NOMO-1 treated with dmso at 0.1 percent for 144 hours (cell line): ENCODE measurements around the gene PAWR.
"Not testable (repeated sequence)": the region's sequence is repeated elsewhere in the genome, so short reads cannot be mapped to it uniquely, and the experiment has no call there.

Experiments used
- DNase-seq: peaks from one replicate; lab custom pipeline; 2025; ENCODE audit not compliant: unreplicated experiment; lab: John Stamatoyannopoulos, UW

PAWR gene

DNA sequence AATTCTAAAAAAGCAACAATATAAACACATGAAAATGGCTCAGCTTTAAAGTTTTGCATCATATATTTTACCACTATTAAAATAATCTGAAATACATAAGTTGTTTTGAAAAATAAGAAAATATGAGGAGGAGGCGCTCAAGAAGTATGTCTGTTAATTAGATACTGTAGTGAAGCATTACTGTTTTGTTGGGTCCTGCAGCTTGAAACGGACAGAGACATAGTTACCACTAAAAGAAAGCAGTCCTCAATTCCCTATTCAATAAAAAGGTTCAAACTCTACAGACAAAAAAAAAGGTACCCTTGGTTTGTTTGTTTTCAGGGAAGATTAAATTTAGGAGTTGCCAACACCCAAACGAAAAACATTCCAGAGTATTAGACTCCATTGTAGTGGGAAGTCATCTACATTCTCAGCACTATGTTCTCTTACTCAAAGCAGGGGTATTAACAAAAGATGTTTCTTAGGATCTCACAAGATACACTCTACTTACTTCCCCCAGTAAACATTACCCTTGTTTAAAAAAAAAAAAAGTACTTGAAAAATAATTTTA, 3.0 kb downstream of the PAWR start:
- DNase-seq = no peak

- no peak for DNase-seq
Observed at GRCh38 chr12:79686171-79686570, 4.6 kb downstream of the PAWR start.

DNA sequence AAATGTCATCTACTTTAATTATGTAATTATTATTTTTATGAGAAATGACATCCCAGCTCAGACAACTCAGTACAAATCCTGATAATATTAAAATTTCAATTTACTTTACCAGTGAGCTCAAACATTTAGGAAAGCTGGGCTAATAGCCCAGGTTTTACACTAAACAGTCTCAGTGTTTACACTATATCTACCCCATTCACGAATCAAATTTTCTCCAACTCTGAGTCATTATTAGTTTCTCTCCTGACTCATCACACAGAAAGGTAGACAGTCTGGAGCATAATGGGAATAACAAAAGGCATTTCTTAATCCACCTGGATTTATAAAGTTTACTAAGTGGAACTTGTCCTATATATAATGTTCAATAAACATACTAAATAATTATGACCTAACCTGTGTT, 5.7 kb downstream of the PAWR start:
- DNase-seq = no peak

DNA sequence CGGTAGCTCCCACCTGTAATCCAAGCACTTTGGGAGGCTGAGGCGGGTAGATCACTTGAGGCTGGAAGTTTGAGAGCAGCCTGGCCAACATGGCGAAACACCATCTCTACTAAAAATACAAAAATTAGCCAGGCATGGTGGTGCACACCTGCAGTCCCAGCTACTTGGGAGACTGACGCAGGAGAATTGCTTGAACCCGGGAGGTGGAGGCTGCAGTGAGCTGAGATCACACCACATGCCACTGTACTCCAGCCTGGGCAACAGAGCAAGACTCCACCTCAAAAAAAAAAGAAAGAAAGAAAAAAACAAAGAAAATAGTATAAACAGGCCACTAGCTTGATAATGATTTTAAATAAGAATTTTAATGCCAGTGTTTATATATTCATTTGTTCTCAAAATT, 6.4 kb downstream of the PAWR start:
- not testable (repeated sequence) for DNase-seq

- no peak for DNase-seq
Observed at GRCh38 chr12:79682593-79682992, 8.2 kb downstream of the PAWR start.

DNA sequence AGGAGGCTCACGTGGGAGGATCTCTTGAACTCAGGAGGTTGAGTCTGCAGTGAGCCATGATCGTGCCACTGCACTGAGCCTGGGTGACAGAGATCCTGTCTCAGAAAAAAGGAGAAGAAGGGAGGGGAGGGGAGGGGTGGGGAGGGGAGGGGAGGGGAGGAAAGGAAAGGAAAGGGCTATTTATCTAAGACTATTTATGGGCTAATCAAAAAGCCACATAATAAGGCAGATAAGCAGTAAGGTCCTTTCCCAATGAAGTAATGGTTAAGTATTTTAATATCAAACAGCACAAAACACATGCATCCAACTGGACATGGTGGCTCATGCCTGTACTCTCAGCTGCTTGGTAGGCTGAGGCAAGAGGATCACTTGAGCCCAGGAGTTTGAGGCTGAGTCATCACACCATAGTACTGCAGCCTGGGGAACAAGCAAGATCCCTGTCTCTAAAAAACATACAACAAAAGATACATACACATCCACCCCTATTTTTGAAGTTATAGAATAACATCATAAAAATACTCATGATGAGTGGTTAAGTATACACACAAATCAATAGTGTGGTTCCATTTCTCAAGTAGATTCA, 9.7 kb downstream of the PAWR start:
- DNase-seq = no peak

DNA sequence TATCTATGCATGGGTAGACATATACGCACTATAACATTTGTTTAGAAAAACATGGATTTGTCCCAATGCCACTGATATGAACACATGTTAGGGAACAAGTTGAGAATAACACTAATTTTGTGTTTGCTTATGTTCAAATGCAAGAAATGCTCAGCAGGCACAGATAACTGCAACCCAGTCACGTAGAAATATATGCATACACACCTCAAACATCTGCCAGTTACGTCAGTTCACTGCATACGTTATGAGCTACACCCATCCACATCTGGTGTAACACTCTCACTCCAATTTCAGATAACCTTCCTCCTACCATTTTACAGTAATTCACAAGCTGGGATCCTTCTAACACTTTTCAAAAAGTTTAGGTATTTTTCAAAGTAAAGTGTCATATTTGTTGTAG, 10.7 kb downstream of the PAWR start:
- DNase-seq = no peak

DNA sequence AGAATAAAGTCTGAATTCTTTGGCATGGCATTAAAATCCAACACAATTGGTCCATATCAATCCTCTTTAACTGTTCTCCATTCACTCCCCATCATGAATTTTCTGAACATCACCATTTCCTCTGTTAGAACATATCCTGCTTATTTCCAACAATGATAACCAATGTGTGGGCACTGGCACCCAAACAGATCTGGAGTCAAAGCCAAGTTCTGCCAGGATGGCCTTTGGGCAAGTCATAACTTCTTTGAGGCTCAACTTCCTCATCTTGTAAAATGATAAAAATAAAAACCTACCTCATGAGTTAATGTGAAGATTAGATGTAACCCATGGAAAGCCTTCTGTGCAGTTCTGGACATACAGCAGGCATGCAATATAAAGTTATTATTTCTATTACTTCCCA, 12.5 kb downstream of the PAWR start:
- no peak for DNase-seq

DNA sequence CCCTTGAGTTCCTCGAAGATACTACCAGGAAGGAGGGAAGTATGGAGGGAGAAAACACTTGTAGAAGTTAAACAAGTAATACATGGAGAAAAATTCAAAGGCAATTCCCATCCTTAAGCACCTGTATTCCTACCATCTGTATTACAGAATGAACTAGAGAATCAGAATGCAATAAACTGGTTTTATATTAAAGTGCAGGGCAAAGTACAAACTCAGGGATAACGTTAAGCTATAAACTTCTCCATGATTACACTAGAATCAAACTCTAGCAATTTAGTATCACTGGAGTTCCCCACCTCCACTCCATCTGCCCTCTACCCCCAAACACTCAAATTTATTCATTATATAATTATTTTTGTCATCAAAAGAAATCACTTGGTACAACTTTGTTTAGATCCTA, 13.1 kb downstream of the PAWR start:
- DNase-seq = no peak

- no peak for DNase-seq
Observed at GRCh38 chr12:79676579-79676978, 14.2 kb downstream of the PAWR start.

- no peak for DNase-seq
Observed at GRCh38 chr12:79674629-79675028, 16.1 kb downstream of the PAWR start.

DNA sequence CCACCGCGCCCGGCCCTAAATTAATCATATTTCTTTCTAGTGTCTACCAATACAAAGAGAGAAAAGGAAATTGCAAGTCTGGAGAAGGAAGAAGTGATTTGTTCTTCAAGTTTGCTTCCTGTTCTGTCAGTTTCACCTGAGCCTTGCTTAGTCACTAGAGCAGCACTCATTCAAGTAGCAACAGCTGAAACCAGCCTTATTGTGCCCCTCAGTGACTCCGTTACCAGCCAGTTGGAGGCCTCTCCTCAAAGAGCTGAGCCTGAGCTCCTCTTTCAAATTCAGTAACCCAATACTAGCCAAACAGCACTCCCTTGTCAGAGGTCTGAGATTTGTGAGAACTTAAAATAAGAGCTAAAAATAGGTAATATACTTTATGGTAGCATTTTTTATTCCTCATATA, 17.4 kb downstream of the PAWR start:
- DNase-seq = no peak

DNA sequence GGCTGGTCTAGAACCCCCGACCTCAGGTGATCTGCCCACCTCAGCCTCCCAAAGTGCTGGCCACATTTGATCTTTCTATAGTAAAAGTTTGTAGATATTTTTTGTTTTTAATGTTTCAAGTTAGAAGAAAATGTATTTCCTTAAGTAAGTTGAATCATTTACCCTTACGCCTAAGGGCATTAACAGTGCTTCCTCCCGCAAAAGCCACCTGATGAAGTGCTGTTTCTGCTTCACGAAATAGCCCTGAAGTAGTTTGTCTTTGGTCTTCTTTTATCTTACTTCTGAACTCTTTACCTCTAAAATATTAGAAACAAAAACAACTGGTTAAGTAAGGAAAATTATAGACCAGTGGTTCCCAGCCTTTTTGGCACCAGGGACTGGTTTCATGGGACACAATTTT, 22.7 kb downstream of the PAWR start:
- no peak for DNase-seq

DNA sequence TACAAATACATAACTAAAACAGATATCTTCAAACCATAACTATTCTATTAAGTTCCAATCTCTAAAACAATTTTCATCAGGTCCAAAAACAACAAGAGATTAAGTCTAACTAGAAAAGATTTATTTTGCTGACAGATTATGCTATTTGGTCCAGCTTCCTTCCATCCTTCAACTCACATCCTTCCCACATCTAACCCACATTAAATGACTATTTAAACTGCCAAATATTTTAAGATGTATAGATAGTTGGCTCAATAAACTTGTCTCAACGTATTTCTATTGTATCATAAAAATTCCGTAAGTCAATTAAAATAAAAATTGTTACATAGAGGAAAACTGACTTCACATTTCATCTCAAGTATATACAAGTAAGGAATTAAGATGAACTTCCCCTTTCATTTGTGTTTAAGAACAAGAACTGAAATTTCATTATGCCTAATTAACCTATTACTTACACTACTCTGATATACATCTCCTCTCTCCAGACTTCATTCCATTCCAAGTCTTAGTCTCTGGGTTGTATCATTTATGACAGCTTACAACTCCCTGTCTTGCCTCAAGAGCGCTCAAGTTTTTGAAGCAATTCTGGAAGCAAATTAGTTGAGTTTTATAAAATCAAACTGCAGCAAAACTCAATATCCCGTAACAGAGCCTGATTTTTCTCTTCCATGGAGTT, 25.4 kb downstream of the PAWR start:
- no peak for DNase-seq

- DNase-seq = no peak
Observed at GRCh38 chr12:79664518-79664917, 26.2 kb downstream of the PAWR start.

GRCh38 chr12:79662046-79662811, 28.5 kb downstream of the PAWR start:
- no peak for DNase-seq

DNA sequence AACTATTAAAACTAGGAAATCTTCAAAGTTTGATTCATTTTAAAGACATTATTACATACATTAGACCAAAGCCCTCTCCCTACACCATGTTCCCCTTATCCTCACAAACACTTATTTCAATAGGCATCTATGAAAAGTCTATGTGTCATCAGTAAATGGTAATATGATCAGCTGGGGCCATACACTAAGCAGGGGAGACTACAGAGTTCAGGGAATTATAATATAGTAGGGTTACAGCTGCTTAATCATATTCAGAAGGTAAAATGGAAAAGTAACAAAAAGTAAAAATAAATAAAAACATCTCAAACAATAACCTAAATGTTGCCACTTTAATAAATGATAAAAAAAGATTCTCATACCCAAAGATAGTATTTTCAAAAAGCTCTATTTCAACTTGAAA, 29.1 kb downstream of the PAWR start:
- DNase-seq = no peak

- no peak for DNase-seq
Observed at GRCh38 chr12:79659961-79660431, 30.8 kb downstream of the PAWR start.

DNA sequence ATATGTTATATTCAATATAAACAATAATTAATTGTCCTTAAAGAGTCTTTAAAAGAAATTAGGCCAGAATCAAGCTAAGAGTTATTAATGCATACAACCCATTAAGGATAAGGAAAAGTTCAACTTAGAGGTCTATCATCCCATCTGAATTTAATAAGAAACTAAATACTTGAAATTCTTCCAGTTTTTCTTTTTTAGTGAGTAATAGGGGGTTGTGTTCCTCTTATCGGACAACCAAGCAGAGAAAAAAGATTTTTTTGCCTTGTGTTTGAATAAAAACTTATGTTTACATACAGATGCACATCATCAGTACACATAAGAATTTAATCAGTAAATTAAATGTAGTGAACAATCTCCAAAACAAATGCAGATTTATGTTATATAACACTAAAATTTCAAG, 32.5 kb downstream of the PAWR start:
- DNase-seq = no peak

DNA sequence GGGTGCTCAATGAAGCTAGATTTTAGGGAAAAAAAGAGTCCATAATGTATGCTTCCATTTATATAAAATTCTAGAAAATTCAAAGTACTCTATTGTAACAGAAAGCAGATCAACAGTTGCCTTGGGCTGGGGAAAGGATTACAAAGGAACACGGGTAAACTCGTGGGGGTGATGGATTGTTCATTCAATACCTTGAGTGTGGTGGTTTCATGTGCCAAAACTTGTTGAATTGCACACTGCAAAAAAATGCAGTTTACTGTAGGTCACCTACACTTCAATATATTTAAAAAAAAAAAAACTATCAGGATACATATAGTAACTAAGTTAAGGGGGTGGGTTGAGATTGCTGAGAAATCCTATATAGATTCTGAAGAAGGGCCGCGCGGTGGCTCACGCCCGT, 33.6 kb downstream of the PAWR start:
- DNase-seq = no peak

GRCh38 chr12:79655036-79655435, 35.7 kb downstream of the PAWR start:
- no peak for DNase-seq

DNA sequence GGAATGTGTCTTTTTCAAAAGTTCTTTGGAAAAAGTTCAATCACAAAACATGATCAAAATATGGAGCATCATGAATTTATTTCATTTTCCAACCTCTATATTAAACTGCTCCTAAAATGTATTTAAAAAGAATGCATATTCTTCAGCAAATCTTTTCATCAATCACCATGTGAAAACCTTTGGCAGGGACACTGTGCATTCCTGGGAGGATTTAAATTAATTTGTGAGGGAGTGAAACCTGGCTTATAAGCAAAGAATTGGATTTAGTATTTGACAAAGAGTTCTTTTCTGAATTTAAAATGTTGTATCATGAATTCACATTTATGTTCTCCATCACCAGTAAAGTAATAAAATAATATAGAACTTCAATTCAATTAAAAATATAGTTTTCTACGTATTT, 38.2 kb downstream of the PAWR start:
- DNase-seq = no peak
